ENCODE measurements around the gene ENTPD8. TPM values are rescaled to one million over a fixed set of nuclear protein-coding genes. Genes with fewer than 3 reads are reported as not detected.

ENTPD8 gene
- total RNA-seq, 1 experiment from 2014 or later: 0.77 TPM

GRCh38 chr9:137396227-137396626 lies 44.9 kb downstream of the ENTPD8 start:
- Histone ChIP-seq H4K5ac (ENCODE audit: insufficient read length, low read depth, low read length) (no peak overlapping the region), H3K14ac (ENCODE audit: insufficient read depth, low read length) (no peak overlapping the region), H4K20me1 (ENCODE audit: control insufficient read depth, insufficient read depth, insufficient read length) (no peaks in the 10 kb centered on the region), H3K56ac (ENCODE audit: insufficient read length, low read depth, low read length) (no peak overlapping the region), H2AFZ (ENCODE audit: low read length) (no peak overlapping the region), H3K79me2 (ENCODE audit: insufficient read depth, low read length) (no peaks in the 10 kb centered on the region), H3K23me2 (ENCODE audit: insufficient read length, low read depth, low read length, poor library complexity, severe bottlenecking) (no peaks in the 10 kb centered on the region), H4K91ac (ENCODE audit: insufficient read length, low read depth, low read length) (no peak overlapping the region), H3K9ac (ENCODE audit: extremely low read depth, insufficient read length, low read length) (no peak overlapping the region), H4K8ac (replicated peaks; ENCODE audit: insufficient read length, low read depth, low read length) (no peak overlapping the region), H3K18ac (ENCODE audit: insufficient read length, low read depth, low read length) (no peak overlapping the region), H3K4me2 (ENCODE audit: insufficient read depth, insufficient read length, low read length) (no peak overlapping the region), H2BK15ac (ENCODE audit: low read depth, low read length) (no peak overlapping the region), H2BK12ac (ENCODE audit: insufficient read length, low read depth, low read length) (no peak overlapping the region), H3K4me1 (ENCODE audit: insufficient read depth, low read length) (no peaks in the 10 kb centered on the region), H3K27ac (ENCODE audit: insufficient read length, low read depth, low read length) (no peak overlapping the region), H2BK20ac (ENCODE audit: low read depth, low read length, poor library complexity, severe bottlenecking) (no peak overlapping the region), H3K4ac (ENCODE audit: low read depth, low read length) (no peak overlapping the region), H3K9me3 (ENCODE audit: control insufficient read depth, low read depth, low read length) (no peaks in the 10 kb centered on the region), H3K23ac (ENCODE audit: insufficient read length, low read depth, low read length) (no peak overlapping the region), H3T11ph (ENCODE audit: low read length) (no peak overlapping the region), H2BK5ac (ENCODE audit: insufficient read length, low read length) (no peak overlapping the region), H3K27me3 (ENCODE audit: insufficient read depth, low read length) (no peaks in the 10 kb centered on the region), H2AK5ac (ENCODE audit: insufficient read length, low read length) (no peak overlapping the region), H2BK120ac (ENCODE audit: low read depth, low read length, poor library complexity, severe bottlenecking) (no peak overlapping the region), H3K79me1 (ENCODE audit: insufficient read depth, low read depth, low read length, poor library complexity, severe bottlenecking) (no peaks in the 10 kb centered on the region)
- Mint-ChIP-seq H3K36me3 (ENCODE audit: insufficient read depth in 1 of 3, low read depth in 3 of 3) (peaks cover 0 to 8% (median 4%) of the 10 kb centered on the region in 3 experiments; a peak in 4 of 7 replicates), H3K27me3 (ENCODE audit: low read depth) (no peaks in the 10 kb centered on the region; the same call in 1 of the 2 replicates), H3K9me3 (peaks cover 0 to under 1% of the 10 kb centered on the region in 2 experiments; a peak in 1 of 5 replicates), H3K4me3 (no peak overlapping the region), H3K27ac (no peak overlapping the region), H3K4me1 (no peaks in the 10 kb centered on the region)
- no peak for DNase-seq
- WGBS (ENCODE audit: extremely low coverage, insufficient read length, low lambda C conversion rate): no CpG with 5 or more reads among the region's 15 CpGs
- TF ChIP-seq CTCF (conservative IDR thresholded peaks at IDR 0.05): no peak

Measured in H9 (cell line).